ENCODE results near the gene NELFE. TPM values are rescaled to one million over a fixed set of nuclear protein-coding genes. Genes with fewer than 3 reads are reported as not detected.

The NELFE gene
- total and polyA plus RNA-seq, 2 of the 13 experiments (the other 11 are each of a cell fraction or from before 2014, with no cell fraction given), result 51.3 to 69.8 TPM

DNA sequence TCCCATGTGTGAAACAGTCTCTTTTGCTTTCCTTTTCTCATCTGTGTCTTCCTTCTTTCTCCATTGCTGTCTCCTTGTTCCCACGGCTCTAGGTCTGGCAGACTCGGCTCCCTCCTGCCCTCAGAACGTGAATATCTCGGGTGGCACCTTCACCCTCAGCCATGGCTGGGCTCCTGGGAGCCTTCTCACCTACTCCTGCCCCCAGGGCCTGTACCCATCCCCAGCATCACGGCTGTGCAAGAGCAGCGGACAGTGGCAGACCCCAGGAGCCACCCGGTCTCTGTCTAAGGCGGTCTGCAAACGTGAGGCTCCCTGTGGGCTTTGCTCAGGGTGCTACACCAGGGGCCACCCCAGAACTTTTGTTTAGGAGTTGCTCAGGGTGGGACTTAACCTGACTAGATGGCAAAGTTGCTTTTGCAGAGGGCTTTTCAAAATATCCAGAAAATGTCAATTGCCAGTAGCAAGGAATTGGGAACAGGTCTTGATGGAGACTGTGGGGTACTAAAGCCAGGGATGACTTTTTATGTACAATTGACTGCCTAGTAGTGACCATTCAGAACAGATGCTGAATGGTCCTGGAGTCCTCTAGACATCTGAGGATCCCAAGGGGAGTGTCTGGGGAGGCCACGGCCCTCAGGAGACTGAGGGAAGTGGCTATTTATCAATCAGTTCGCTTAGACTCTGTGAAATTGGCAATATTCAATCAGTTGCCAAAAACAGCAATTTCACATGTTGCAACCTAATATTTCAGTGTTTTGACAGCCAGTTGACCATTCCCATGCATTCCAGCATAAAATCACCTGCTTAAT is 30.7 kb downstream of the NELFE start (continued):
- TF ChIP-seq ZBTB40 (IDR thresholded peaks at IDR 0.05), result no peak
- no peak for TF ChIP-seq ZBTB40 (CRISPR knock-in tag; IDR thresholded peaks at IDR 0.05)
- TF ChIP-seq, protein P1, sequence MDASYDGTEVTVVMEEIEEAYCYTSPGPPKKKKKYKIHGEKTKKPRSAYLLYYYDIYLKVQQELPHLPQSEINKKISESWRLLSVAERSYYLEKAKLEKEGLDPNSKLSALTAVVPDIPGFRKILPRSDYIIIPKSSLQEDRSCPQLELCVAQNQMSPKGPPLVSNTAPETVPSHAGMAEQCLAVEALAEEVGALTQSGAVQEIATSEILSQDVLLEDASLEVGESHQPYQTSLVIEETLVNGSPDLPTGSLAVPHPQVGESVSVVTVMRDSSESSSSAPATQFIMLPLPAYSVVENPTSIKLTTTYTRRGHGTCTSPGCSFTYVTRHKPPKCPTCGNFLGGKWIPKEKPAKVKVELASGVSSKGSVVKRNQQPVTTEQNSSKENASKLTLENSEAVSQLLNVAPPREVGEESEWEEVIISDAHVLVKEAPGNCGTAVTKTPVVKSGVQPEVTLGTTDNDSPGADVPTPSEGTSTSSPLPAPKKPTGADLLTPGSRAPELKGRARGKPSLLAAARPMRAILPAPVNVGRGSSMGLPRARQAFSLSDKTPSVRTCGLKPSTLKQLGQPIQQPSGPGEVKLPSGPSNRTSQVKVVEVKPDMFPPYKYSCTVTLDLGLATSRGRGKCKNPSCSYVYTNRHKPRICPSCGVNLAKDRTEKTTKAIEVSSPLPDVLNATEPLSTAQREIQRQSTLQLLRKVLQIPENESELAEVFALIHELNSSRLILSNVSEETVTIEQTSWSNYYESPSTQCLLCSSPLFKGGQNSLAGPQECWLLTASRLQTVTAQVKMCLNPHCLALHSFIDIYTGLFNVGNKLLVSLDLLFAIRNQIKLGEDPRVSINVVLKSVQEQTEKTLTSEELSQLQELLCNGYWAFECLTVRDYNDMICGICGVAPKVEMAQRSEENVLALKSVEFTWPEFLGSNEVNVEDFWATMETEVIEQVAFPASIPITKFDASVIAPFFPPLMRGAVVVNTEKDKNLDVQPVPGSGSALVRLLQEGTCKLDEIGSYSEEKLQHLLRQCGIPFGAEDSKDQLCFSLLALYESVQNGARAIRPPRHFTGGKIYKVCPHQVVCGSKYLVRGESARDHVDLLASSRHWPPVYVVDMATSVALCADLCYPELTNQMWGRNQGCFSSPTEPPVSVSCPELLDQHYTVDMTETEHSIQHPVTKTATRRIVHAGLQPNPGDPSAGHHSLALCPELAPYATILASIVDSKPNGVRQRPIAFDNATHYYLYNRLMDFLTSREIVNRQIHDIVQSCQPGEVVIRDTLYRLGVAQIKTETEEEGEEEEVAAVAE (CRISPR knock-in tag; IDR thresholded peaks at IDR 0.05; ENCODE audit: borderline replicate concordance), result no peak
- TF ChIP-seq BRCA1 (CRISPR knock-in tag; IDR thresholded peaks at IDR 0.05), result peak; percentile 64; the same call in 1 of the 2 replicates
- TF ChIP-seq ZNF703 (CRISPR knock-in tag; IDR thresholded peaks at IDR 0.05; ENCODE audit: borderline replicate concordance), result no peak
- no peak for TF ChIP-seq ZNF101 (CRISPR knock-in tag; IDR thresholded peaks at IDR 0.05; ENCODE audit: borderline replicate concordance, low read depth)
- no peak for TF ChIP-seq ZZZ3 (CRISPR knock-in tag; IDR thresholded peaks at IDR 0.05; ENCODE audit: borderline replicate concordance)
- TF ChIP-seq E2F5 (CRISPR knock-in tag; conservative IDR thresholded peaks at IDR 0.05), result no peak; the same call in 1 of the 2 replicates
- no peak for TF ChIP-seq RXRA (CRISPR knock-in tag; IDR thresholded peaks at IDR 0.05)
- no peak for TF ChIP-seq MIER3 (CRISPR knock-in tag; IDR thresholded peaks at IDR 0.05; ENCODE audit: borderline replicate concordance)
- TF ChIP-seq SAFB2 (CRISPR knock-in tag; IDR thresholded peaks at IDR 0.05; ENCODE audit: borderline replicate concordance, low read depth), result 0 out of 2 replicates have a peak, but pooled peaks have one; percentile 30
- TF ChIP-seq SRSF9 (IDR thresholded peaks at IDR 0.05; ENCODE audit: borderline replicate concordance, insufficient read depth, low read depth, low read length, poor library complexity, severe bottlenecking), result no peak
